Measurements from ENCODE around the gene TBCK.

TBCK gene

DNA sequence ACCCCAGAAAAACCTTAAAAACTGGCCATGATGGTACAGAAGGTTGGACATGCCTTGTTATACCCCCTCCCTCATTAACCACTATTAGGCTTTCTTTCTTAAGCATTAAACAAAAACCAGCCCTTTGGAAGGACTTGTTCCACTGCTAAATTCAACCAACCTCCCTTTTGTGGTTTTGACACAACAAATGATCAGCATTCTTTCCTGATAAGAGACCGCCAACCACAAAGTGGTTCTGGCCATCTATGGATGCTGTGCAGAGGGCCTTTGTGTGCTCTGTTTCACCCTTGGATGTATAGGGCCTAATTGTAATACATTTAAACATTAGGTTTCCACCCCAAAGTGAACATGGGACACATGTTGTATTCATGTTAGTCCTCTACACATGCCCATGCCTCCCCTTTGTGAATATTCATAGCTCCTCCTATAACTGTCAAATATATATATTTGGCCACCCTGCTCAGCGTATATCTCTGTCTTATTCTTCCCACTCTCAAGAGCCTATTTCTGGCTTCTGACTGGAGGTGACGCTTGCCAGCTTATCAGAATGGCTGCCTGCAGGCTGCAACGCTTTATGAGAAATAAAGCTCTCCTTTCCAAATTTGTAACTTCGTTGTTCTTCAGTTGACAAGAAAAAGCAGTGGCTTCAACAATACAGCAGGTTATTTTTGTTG lies 294.1 kb downstream of the TBCK start:
- Mint-ChIP-seq H3K4me1 (ENCODE audit: low read depth) (no peaks in the 10 kb centered on the region), H3K27ac (no peak overlapping the region), H3K36me3 (ENCODE audit: low read depth) (no peaks in the 10 kb centered on the region), H3K9me3 (peaks cover 8% of the 10 kb centered on the region), H3K27me3 (no peaks in the 10 kb centered on the region), H3K4me3 (no peak overlapping the region)

DNA sequence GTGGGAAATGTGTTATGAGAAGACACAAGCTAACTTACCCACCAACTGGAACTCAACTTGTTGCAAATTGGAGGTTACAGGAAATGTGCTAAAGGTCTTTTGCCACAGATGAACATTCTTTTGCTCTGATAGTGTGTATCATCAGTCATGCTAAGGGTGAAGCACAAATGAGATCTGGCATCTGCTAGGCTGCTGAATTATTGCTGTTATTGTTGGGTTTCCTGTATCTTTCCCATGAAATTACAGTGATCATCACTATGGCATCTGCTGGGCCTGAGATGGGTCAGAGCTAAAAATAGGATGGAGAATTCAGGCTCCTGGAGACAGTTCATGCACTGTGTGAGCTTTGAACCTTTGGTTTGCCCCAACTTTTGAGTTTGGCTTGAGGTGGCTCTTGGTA lies 296.2 kb downstream of the TBCK start:
- H3K27me3 Mint-ChIP-seq: no peaks in the 10 kb centered on the region
- H3K4me3 Mint-ChIP-seq: no peak overlapping the region
- no peaks in the 10 kb centered on the region for H3K4me1 Mint-ChIP-seq (ENCODE audit: low read depth)
- H3K9me3 Mint-ChIP-seq: peaks cover 7% of the 10 kb centered on the region
- H3K27ac Mint-ChIP-seq: no peak overlapping the region
- H3K36me3 Mint-ChIP-seq (ENCODE audit: low read depth): no peaks in the 10 kb centered on the region

DNA sequence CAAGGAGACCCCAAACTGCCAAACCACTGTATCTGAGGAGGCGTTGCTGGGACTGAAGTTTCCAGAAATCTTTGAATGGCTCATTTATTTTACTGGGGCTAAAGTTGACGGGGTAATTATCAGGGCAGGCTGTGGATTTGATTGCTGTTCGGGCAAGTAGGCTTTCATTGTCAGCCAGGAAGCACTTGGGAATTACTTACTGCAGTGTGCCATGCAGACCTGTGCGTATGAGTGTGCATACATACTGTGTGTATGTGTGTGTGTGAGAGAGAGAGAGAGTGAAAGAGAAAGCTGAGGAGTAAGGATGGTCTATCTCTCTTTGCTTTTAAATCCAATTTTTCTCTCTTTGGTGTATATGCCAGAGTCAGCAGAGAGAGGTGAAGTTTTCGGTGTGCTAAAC lies 298.0 kb downstream of the TBCK start:
- H3K36me3 Mint-ChIP-seq (ENCODE audit: low read depth): peaks cover 4% of the 10 kb centered on the region
- no peak overlapping the region for H3K27ac Mint-ChIP-seq
- H3K4me3 Mint-ChIP-seq: no peak overlapping the region
- peaks cover 17% of the 10 kb centered on the region for H3K9me3 Mint-ChIP-seq
- H3K4me1 Mint-ChIP-seq (ENCODE audit: low read depth): no peaks in the 10 kb centered on the region
- no peaks in the 10 kb centered on the region for H3K27me3 Mint-ChIP-seq

DNA sequence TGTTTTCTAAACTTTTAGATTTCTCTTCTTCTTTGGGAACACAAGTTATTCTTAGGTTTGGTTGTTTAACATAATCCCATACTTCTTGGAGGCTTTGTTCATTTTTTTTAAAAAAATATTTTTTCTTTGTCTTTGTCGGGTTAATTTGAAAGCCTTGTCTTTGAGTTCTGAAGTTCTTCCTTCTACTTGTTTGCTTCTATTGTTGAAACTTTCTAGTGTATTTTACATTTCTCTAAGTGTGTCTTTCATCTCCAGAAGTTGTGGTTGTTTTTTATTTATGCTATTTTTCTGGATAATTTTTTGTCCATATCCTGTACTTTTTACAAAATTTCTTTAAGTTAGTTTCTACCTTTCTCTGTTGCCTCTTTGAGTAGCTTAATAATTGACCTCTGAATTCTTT lies 304.6 kb downstream of the TBCK start:
- no peaks in the 10 kb centered on the region for H3K27me3 Mint-ChIP-seq
- H3K4me3 Mint-ChIP-seq: no peak overlapping the region
- peaks cover 33% of the 10 kb centered on the region for H3K9me3 Mint-ChIP-seq
- no peaks in the 10 kb centered on the region for H3K4me1 Mint-ChIP-seq (ENCODE audit: low read depth)
- no peak overlapping the region for H3K27ac Mint-ChIP-seq
- peaks cover 10% of the 10 kb centered on the region for H3K36me3 Mint-ChIP-seq (ENCODE audit: low read depth)

DNA sequence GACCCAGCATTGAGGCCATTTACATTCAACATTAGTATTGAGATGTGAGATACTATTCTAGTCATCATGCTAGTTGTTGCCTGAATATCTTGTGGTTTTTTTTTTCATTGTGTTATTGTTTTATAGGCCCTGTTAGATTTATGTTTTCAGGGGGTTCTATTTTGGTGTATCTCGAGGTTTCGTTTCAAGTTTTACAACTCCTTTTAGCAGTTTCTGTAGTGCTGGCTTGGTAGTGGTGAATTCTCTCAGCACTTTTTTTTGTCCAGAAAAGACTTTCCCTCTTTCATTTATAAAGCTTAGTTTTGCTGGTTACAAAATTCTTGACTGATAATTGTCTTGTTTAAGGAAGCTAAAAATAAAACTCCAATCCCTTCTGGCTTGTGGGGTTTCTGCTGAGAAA lies 305.2 kb downstream of the TBCK start:
- H3K36me3 Mint-ChIP-seq (ENCODE audit: low read depth): peaks cover 10% of the 10 kb centered on the region
- no peak overlapping the region for H3K27ac Mint-ChIP-seq
- H3K27me3 Mint-ChIP-seq: no peaks in the 10 kb centered on the region
- H3K9me3 Mint-ChIP-seq: peaks cover 33% of the 10 kb centered on the region
- no peak overlapping the region for H3K4me3 Mint-ChIP-seq
- no peaks in the 10 kb centered on the region for H3K4me1 Mint-ChIP-seq (ENCODE audit: low read depth)

DNA sequence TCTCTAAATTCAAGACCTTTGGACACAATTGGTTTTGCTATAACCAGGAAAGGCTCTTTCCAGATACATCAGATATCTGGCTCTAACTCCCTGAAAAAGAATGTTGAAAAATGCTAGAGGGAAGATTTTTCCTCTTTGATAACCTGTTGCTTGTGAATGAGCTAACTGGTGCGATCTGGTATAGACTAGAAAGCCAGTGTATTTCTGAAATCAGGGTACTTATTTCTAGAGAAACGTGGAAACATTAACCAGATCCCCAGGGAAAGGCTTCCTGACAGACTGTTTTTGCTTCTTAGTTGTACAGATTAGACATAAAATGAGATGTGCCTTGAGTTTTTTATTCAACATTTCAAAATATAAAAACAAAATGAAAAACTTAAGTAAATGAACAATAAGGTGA lies 313.0 kb downstream of the TBCK start:
- H3K27ac Mint-ChIP-seq: no peak overlapping the region
- no peak overlapping the region for H3K4me3 Mint-ChIP-seq
- H3K36me3 Mint-ChIP-seq (ENCODE audit: low read depth): no peaks in the 10 kb centered on the region
- no peaks in the 10 kb centered on the region for H3K9me3 Mint-ChIP-seq
- no peaks in the 10 kb centered on the region for H3K27me3 Mint-ChIP-seq
- H3K4me1 Mint-ChIP-seq (ENCODE audit: low read depth): no peaks in the 10 kb centered on the region

DNA sequence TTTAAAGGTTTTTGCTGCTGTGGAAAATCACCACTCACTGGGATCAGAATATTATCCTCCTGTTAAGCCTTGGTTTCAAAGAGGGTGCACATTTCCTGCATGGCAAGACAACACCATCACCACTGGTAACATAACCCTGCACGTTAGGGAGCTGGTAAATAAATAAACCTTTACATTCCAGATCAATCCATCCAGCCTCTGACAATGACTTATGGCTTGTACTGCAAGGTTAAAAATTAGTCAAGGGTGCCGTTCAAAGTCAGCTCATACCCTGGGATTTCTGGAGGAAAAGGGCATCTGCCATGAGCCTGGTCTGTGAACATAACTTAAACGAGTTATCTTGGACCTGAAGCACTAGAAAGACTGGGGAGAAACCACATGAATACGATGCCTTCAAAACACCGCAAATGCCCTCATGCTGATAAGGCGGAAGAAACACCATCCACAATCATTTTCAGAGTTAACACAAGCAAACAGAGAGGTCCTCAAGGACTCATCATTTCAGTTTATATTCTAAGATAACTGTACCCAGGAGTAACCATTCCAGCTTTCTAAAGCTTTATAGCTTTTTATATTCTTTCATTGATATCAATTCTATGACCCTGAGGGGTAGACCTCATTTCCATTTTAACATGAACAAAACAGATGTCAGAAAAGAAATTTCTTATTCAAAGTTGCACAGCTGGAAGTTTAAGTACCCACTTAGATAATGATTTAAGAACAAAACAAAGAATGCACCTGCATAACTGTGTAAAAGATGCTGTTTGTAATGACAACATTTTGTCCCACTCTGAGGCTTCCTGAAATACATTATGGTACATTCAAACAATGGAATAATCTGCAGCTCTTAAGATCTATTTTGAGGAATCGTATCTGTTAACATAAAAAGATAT lies 317.6 kb downstream of the TBCK start:
- Mint-ChIP-seq H3K4me1 (ENCODE audit: low read depth) (no peaks in the 10 kb centered on the region), H3K4me3 (no peak overlapping the region), H3K9me3 (no peaks in the 10 kb centered on the region), H3K27ac (no peak overlapping the region), H3K36me3 (ENCODE audit: low read depth) (no peaks in the 10 kb centered on the region), H3K27me3 (no peaks in the 10 kb centered on the region)

DNA sequence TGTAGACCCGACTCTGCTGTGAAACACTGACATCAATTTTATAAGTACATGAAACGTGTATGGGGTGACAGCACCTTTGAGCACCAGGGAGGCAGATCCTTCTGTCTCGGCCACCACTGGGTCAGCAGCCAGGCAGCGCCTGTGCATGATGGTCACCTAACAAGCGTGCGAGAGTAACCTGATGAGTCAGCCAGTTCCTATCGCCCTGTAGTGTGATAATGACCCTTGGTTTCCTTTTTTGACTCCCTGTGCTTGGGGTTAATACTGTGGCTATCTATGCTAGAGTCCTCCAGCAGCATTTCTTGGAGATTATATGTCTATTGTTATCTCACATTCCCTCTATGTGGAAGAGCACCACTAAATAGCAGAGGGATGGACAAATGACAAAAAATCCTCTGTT lies 319.2 kb downstream of the TBCK start:
- no peak overlapping the region for H3K27ac Mint-ChIP-seq
- H3K36me3 Mint-ChIP-seq (ENCODE audit: low read depth): no peaks in the 10 kb centered on the region
- H3K4me1 Mint-ChIP-seq (ENCODE audit: low read depth): no peaks in the 10 kb centered on the region
- H3K4me3 Mint-ChIP-seq: no peak overlapping the region
- H3K27me3 Mint-ChIP-seq: no peaks in the 10 kb centered on the region
- no peaks in the 10 kb centered on the region for H3K9me3 Mint-ChIP-seq

DNA sequence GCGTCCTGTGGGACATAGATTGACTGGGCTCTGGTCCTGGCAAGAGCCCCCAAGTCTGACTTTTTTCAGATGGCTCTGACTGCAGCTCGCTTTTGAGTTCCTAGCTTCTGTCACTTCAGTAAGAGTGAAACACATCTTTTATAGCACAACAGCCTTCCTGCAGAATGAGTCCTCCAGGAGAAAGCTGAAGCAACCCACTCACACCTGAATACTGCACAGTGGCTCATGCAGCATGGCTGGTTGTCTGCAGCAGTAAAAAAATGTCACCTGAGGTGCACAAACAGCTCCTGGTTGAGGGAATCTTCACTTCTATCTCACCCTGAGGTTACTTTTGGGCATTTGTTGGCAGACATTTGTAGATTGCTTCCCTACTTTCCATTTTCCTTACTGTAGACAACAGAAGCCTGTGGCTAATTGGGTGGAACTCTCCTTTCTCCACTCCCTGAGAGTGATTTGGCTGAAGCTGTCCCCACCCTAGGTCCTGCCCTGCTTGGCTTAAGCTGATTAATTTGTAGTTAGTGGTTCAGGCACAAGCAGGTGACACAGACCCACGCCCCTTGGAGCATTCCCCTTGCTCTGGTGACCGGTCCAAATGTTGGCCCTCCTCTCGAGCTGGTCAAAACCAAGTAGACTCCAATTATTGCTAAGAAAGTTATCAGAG lies 321.0 kb downstream of the TBCK start:
- H3K27me3 Mint-ChIP-seq: no peaks in the 10 kb centered on the region
- H3K4me1 Mint-ChIP-seq (ENCODE audit: low read depth): no peaks in the 10 kb centered on the region
- H3K27ac Mint-ChIP-seq: no peak overlapping the region
- H3K9me3 Mint-ChIP-seq: no peaks in the 10 kb centered on the region
- H3K36me3 Mint-ChIP-seq (ENCODE audit: low read depth): no peaks in the 10 kb centered on the region
- no peak overlapping the region for H3K4me3 Mint-ChIP-seq

DNA sequence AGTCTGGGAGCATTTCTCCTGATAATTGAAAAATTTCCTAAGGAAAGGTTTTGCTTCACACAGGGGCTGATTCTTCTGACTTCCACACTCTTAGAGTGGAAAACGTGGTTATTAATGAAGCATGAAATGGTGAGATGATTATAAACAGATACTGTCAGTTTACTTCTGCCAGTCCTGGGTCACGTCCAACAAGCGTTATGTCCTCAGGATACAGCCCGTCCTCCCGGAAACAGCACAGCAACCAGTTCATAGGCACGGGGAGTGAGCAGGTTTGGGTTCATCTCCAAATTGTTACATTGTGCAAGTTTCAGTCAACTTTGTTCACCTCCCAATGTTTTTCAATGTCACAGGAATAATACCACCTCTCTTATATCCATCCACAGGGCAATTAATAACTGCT lies 321.9 kb downstream of the TBCK start:
- Mint-ChIP-seq H3K36me3 (ENCODE audit: low read depth) (no peaks in the 10 kb centered on the region), H3K4me3 (no peak overlapping the region), H3K9me3 (no peaks in the 10 kb centered on the region), H3K27ac (no peak overlapping the region), H3K4me1 (ENCODE audit: low read depth) (no peaks in the 10 kb centered on the region), H3K27me3 (no peaks in the 10 kb centered on the region)

DNA sequence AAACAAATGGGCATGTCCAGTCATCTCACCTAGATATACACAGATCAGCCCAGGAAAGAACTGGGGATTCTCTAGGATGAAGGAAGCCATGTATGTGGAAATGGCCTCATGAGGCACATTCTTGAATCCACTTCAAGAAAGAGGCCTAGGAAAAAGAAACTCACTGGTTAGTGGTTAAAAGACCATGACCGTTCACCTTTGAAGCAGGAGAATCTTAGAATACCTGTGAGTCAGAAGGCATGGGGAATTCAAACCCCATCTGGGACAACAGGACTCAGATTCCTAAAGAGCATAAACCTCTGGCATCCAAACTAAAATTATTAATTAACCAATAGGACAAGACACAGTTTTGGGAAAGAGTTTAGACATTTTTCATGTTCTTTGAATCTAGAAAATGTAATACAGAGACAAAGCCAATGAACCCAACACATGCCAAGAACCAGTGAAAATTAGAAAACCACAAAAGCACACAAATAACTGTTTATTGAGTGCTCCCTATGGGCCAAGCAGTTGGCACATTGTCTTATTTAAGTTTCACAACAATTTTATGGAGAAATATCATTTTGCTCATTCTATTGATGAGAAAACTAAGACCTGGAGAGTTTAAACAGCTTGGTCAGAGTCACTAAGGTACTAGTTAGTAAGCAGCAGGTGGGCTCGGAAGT lies 323.2 kb downstream of the TBCK start:
- Mint-ChIP-seq H3K4me1 (ENCODE audit: low read depth) (no peaks in the 10 kb centered on the region), H3K27me3 (no peaks in the 10 kb centered on the region), H3K4me3 (no peak overlapping the region), H3K9me3 (peaks cover 3% of the 10 kb centered on the region), H3K27ac (no peak overlapping the region), H3K36me3 (ENCODE audit: low read depth) (no peaks in the 10 kb centered on the region)

DNA sequence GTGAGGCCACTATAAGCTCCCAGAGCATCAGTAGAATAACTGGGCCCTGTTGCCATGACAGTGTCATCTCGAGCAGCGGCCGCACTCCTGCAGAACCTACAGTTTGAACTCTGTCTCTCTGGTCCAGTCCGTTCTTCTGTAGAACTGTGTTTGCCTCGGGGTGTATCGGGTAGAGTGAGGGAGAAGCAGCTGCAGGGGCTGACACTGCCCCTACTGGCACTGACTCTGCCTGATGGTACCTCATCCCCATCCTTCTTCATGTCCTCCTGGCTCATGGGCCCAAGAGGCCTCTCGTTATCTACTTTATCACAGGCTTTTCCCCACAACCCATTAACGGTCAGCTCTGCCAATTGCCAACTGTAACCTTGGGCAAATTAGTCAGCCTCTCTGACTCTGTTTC lies 324.3 kb downstream of the TBCK start:
- Mint-ChIP-seq H3K27me3 (no peaks in the 10 kb centered on the region), H3K4me3 (no peak overlapping the region), H3K4me1 (ENCODE audit: low read depth) (no peaks in the 10 kb centered on the region), H3K36me3 (ENCODE audit: low read depth) (no peaks in the 10 kb centered on the region), H3K9me3 (peaks cover 3% of the 10 kb centered on the region), H3K27ac (no peak overlapping the region)

All from stimulated activated naive CD8-positive, alpha-beta T cell treated with anti-CD3 and anti-CD28 coated beads, Interleukin-15, Interleukin-2, amounts not matched to agents 100 ng/mL and 50 ng/mL, for 24 hours (primary cell).